Measurements from ENCODE around the gene ACOT2.

Gene ACOT2

GRCh38 chr14:73613046-73613383 lies 44.0 kb downstream of the ACOT2 start:
- no peak for DNase-seq

- no peak for DNase-seq
These were observed 44.5 kb downstream of the ACOT2 start for GRCh38 chr14:73613419-73613963.

GRCh38 chr14:73616831-73617230 lies 47.8 kb downstream of the ACOT2 start:
- no peak for DNase-seq

GRCh38 chr14:73619524-73619923 lies 50.5 kb downstream of the ACOT2 start:
- no peak for DNase-seq

GRCh38 chr14:73620268-73620667 lies 51.3 kb downstream of the ACOT2 start:
- no peak for DNase-seq

GRCh38 chr14:73623504-73624054 lies 54.6 kb downstream of the ACOT2 start:
- no peak for DNase-seq

Data from right kidney (tissue), 1 donor.